Measurements from ENCODE around the gene PGGHG.

GRCh38 chr11:282630-283360 lies 6.1 kb upstream of the PGGHG start:
- TF ChIP-seq POLR2AphosphoS5 (IDR thresholded peaks at IDR 0.05) = no peak
- TF ChIP-seq POLR2A (IDR thresholded peaks at IDR 0.05) = no peak
